Prostate gland (tissue), 2 donors: Measurements from ENCODE around the gene SCML2.
"Not testable (repeated sequence)": the region's sequence is repeated elsewhere in the genome, so short reads cannot be mapped to it uniquely, and the experiment has no call there.

ENCODE experiments used
- POLR2A ChIP-seq: fragments of 450-650 bp; IDR thresholded peaks from one replicate; pipeline ENCODE4 v1.6.1; 2016; ENCODE audit warnings: antibody characterized with exemption, mild to moderate bottlenecking
- POLR2AphosphoS5 ChIP-seq: sonication (generic); formaldehyde crosslinking; IDR thresholded peaks from one replicate; pipeline ENCODE4 v1.6.1; 2017; ENCODE audit warnings: antibody characterized with exemption
- TF ChIP-seq, protein P1 (sequence below), 4 experiments: fragments of 200-600 bp in 2 of 4; fragments of 450-650 bp in 2 of 4; sonication (generic) in 2 of 4; IDR thresholded peaks; 1 replicate in 3 of 4; 2 replicates in 1 of 4; pipeline ENCODE4 v1.5.1; 2016 to 2019; ENCODE audit warnings: antibody characterized with exemption in 4 of 4, mild to moderate bottlenecking in 2 of 4, moderate library complexity in 2 of 4

DNA sequence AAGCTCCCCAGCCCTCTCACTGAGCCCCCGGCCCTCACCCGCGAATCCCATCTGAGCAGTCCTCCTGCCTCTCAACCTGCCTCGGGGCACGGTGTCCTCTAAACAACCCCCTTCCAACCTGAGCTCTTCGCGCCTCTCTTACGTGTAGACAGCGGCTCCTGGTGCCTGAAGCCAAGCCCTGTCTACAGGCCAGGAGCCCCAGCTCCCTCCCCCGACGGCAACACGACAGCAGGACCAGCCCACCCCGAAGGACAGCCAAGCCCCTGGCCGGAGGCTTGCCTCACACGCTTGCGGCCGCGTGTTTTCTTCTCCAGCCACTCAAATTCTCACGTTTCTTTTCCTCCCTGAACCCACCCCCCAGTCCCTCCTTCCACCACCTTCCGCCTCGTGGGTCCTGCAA lies 124.8 kb downstream of the SCML2 start:
- TF ChIP-seq, protein P1, sequence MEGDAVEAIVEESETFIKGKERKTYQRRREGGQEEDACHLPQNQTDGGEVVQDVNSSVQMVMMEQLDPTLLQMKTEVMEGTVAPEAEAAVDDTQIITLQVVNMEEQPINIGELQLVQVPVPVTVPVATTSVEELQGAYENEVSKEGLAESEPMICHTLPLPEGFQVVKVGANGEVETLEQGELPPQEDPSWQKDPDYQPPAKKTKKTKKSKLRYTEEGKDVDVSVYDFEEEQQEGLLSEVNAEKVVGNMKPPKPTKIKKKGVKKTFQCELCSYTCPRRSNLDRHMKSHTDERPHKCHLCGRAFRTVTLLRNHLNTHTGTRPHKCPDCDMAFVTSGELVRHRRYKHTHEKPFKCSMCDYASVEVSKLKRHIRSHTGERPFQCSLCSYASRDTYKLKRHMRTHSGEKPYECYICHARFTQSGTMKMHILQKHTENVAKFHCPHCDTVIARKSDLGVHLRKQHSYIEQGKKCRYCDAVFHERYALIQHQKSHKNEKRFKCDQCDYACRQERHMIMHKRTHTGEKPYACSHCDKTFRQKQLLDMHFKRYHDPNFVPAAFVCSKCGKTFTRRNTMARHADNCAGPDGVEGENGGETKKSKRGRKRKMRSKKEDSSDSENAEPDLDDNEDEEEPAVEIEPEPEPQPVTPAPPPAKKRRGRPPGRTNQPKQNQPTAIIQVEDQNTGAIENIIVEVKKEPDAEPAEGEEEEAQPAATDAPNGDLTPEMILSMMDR (IDR thresholded peaks at IDR 0.05): not testable (repeated sequence)
- not testable (repeated sequence) for TF ChIP-seq POLR2A, POLR2AphosphoS5
